Endothelial cell of umbilical vein (primary cell): ENCODE data around the gene TNS4. TPM values are rescaled to one million over a fixed set of nuclear protein-coding genes. Genes with fewer than 3 reads are reported as not detected.

ENCODE experiments used
- BruUV-seq: library from RNA; stranded (reverse); fragments of 400-500 nt; replicated peaks from 2 replicates; lab custom pipeline; 2021; lab: Mats Ljungman, UMichigan
- CTCF ChIA-PET: fragments of 300-600, 350-600 bp; sonication (Branson Sonifier 250); formaldehyde crosslinking; loops from one replicate; lab custom pipeline; 2021; ENCODE audit warnings: antibody characterized with exemption, inconsistent platforms; lab: Charles Lee
- POLR2A ChIA-PET: fragments of 300-600, 350-600 bp; sonication (Branson Sonifier 250); formaldehyde crosslinking; loops from one replicate; lab custom pipeline; 2021; ENCODE audit warnings: antibody characterized with exemption, inconsistent platforms; lab: Charles Lee
- DNase-seq: peaks from one replicate; pipeline ENCODE4 v3.0.0-alpha.2; 2011; ENCODE audit warnings: low read depth, low spot score
- FAIRE-seq: peaks from 2 replicates; lab custom pipeline; 2011; peaks lifted over from hg19 to GRCh38; lab: Jason Lieb, UNC
- H2AFZ ChIP-seq: 2 replicates; pipeline ENCODE4 v1.6.0; 2012; ENCODE audit warnings: low read depth, low read length, control low read depth, inconsistent platforms
- H3K27ac ChIP-seq: 2 replicates; pipeline ENCODE4 v1.5.1; 2011; ENCODE audit warnings: low read depth, mild to moderate bottlenecking, control low read depth, low read length, moderate library complexity; ENCODE audit not compliant: insufficient read depth
- H3K27me3 ChIP-seq, 2 experiments: 2 replicates each; pipeline versions ENCODE4 v1.6.0 to v1.6.1; 2011; ENCODE audit warnings: low read length in 2 of 2, mixed read lengths in 1 of 2; ENCODE audit not compliant: control insufficient read depth in 2 of 2, insufficient read depth in 2 of 2
- H3K36me3 ChIP-seq, 2 experiments: 2 replicates in 1 of 2; 3 replicates in 1 of 2; pipeline ENCODE4 v1.5.1; 2011; ENCODE audit warnings: low read length in 2 of 2, mild to moderate bottlenecking in 1 of 2, moderate library complexity in 1 of 2; ENCODE audit not compliant: control insufficient read depth in 2 of 2, insufficient read depth in 2 of 2; ENCODE audit errors: extremely low read depth in 1 of 2
- H3K4me1 ChIP-seq: 3 replicates; pipeline ENCODE4 v1.5.1; 2011; ENCODE audit warnings: mild to moderate bottlenecking, low read length; ENCODE audit not compliant: control insufficient read depth, insufficient read depth; ENCODE audit errors: extremely low read depth
- H3K4me2 ChIP-seq: 2 replicates; pipeline ENCODE4 v1.6.1; 2011; ENCODE audit warnings: low read length, control low read depth, mixed read lengths; ENCODE audit not compliant: insufficient read depth
- H3K4me3 ChIP-seq, 3 experiments: fragments of 200-600 bp in 1 of 3; sonication (generic), shearing (Covaris generic) in 1 of 3; replicated peaks in 1 of 3; 2 replicates each; pipeline ENCODE4 v1.5.1; 2011 to 2016; ENCODE audit warnings: control low read depth in 3 of 3, low read length in 3 of 3, mild to moderate bottlenecking in 2 of 3, inconsistent platforms in 1 of 3, low read depth in 1 of 3, moderate library complexity in 1 of 3; ENCODE audit not compliant: insufficient read depth in 1 of 3
- H3K79me2 ChIP-seq: 2 replicates; pipeline ENCODE4 v1.6.0; 2012; ENCODE audit warnings: low read length, inconsistent platforms; ENCODE audit not compliant: control insufficient read depth, insufficient read depth
- H3K9ac ChIP-seq: replicated peaks from 2 replicates; pipeline ENCODE3; 2011; ENCODE audit warnings: low read length, control low read depth; ENCODE audit not compliant: insufficient read depth; ENCODE audit errors: extremely low read depth
- H3K9me1 ChIP-seq: replicated peaks from 3 replicates; pipeline ENCODE4 v1.6.0; 2011; ENCODE audit warnings: mild to moderate bottlenecking, low read length; ENCODE audit not compliant: control insufficient read depth, insufficient read depth; ENCODE audit errors: extremely low read depth
- H3K9me3 ChIP-seq: replicated peaks from 2 replicates; pipeline ENCODE4 v1.5.1; 2012; ENCODE audit warnings: low read length, inconsistent platforms; ENCODE audit not compliant: control insufficient read depth, insufficient read depth
- H4K20me1 ChIP-seq: replicated peaks from 2 replicates; pipeline ENCODE3; 2011; ENCODE audit warnings: mild to moderate bottlenecking, low read length; ENCODE audit not compliant: control insufficient read depth, insufficient read depth; ENCODE audit errors: extremely low read depth
- CTCF ChIP-seq, 2 donors: IDR thresholded peaks; 1 replicate in 1 of 2; 2 replicates in 1 of 2; pipeline ENCODE4 v1.5.1; 2011; ENCODE audit warnings: low read length in 2 of 2, mild to moderate bottlenecking in 2 of 2, moderate library complexity in 2 of 2, control low read depth in 1 of 2, inconsistent platforms in 1 of 2, low read depth in 1 of 2; ENCODE audit not compliant: insufficient read depth in 1 of 2; ENCODE audit errors: extremely low read depth in 1 of 2
- EZH2 ChIP-seq: IDR thresholded peaks from 2 replicates; pipeline ENCODE4 v1.6.1; 2012; ENCODE audit warnings: borderline replicate concordance, low read depth, mild to moderate bottlenecking, moderate library complexity, low read length, inconsistent platforms; ENCODE audit not compliant: severe bottlenecking
- FOS ChIP-seq: IDR thresholded peaks from 2 replicates; pipeline ENCODE4 v1.6.1; 2011; ENCODE audit warnings: mild to moderate bottlenecking, low read length, moderate library complexity, borderline replicate concordance; ENCODE audit not compliant: insufficient read depth
- GATA2 ChIP-seq: IDR thresholded peaks from 2 replicates; pipeline ENCODE4 v1.7.0; 2011; ENCODE audit warnings: low read depth, mild to moderate bottlenecking, moderate library complexity, mixed read lengths, low read length; ENCODE audit not compliant: insufficient read length, insufficient read depth
- JUN ChIP-seq: IDR thresholded peaks from 2 replicates; pipeline ENCODE4 v1.6.1; 2011; ENCODE audit warnings: borderline replicate concordance, low read depth; ENCODE audit not compliant: insufficient read length, insufficient read depth
- MAX ChIP-seq: IDR thresholded peaks from 2 replicates; pipeline ENCODE4 v1.6.1; 2011; ENCODE audit not compliant: insufficient read depth, insufficient read length
- MYC ChIP-seq: IDR thresholded peaks from one replicate; pipeline ENCODE4 v1.6.1; 2011; ENCODE audit warnings: mild to moderate bottlenecking, low read depth, low read length
- POLR2A ChIP-seq: IDR thresholded peaks from 2 replicates; pipeline ENCODE4 v1.6.1; 2012; ENCODE audit warnings: low read depth, mild to moderate bottlenecking, control low read depth, low read length
- POLR2AphosphoS5 ChIP-seq: IDR thresholded peaks from 2 replicates; pipeline ENCODE4 v1.6.1; 2012; ENCODE audit warnings: low read depth, mild to moderate bottlenecking, control low read depth, low read length, moderate library complexity; ENCODE audit not compliant: insufficient read depth
- dilution Hi-C: fragments of 300-500 bp; cut with MboI; formaldehyde crosslinking; loops from one replicate; pipeline ENCODE4 v1.15.0; 2019; ENCODE audit warnings: low sequenced_read_pairs; ENCODE audit not compliant: extremely low pct_ligation_motif_present
- intact Hi-C: fragments of 100-400 bp; cut with micrococcal nuclease; formaldehyde crosslinking; loops from one replicate; pipeline ENCODE4 v1.10.0; 2022
- polyA plus RNA-seq, 4 experiments: library from polyadenylated mRNA; depleted of rRNA in 3 of 4; stranded (reverse) in 3 of 4; unstranded in 1 of 4; fragments of >200 nt; gene quantifications; 2 replicates each; pipeline versions ENCODE4 v1.2.1 to v1.2.3, GENCODE V29; 2011 to 2012; ENCODE audit warnings: missing spikeins in 1 of 4
- total RNA-seq: library from RNA; stranded (reverse); gene quantifications from 2 replicates; pipeline ENCODE4 v1.2.3, GENCODE V29; 2021

The TNS4 gene
- total and polyA plus RNA-seq, 2 donors (not counting 3 experiments of a cell fraction or from before 2014, with no cell fraction given) = not detected

GRCh38 chr17:40517286-40517662 is 15.9 kb upstream of the TNS4 start:
- Histone ChIP-seq H3K27ac (no peak overlapping the region), H3K27me3 (peaks cover 0 to 18% of the 10 kb centered on the region in 2 experiments), H3K4me2 (no peak overlapping the region), H3K4me3 (no peak overlapping the region), H3K9me3 (no peaks in the 10 kb centered on the region), H3K36me3 (no peaks in the 10 kb centered on the region), H3K79me2 (no peaks in the 10 kb centered on the region), H3K4me1 (peaks cover 7% of the 10 kb centered on the region), H4K20me1 (no peaks in the 10 kb centered on the region), H3K9ac (no peak overlapping the region), H2AFZ (no peak overlapping the region), H3K9me1 (no peaks in the 10 kb centered on the region)
- DNase-seq (no peak), FAIRE-seq (no peak)
- ChIA-PET POLR2A (no interaction called here), CTCF (interaction anchor here (2.4 kb wide), 1 partner anchor 15 kb away, joined by 19 read pairs; no protein-coding TSS in a partner anchor)
- dilution Hi-C loops = no loop called here
- BruUV-seq = no TSS peak
- intact Hi-C loops = no loop called here
- no peak for TF ChIP-seq POLR2A
- TF ChIP-seq MAX = no peak
- no peak for TF ChIP-seq JUN
- TF ChIP-seq CTCF (IDR thresholded peaks at IDR 0.05; ENCODE audit: extremely low read depth in 1 of 2, insufficient read depth in 1 of 2, low read depth in 1 of 2, low read length in 2 of 2) = no peak
- no peak for TF ChIP-seq POLR2AphosphoS5
- no peak for TF ChIP-seq MYC
- TF ChIP-seq FOS = no peak
- TF ChIP-seq EZH2 = no peak
- TF ChIP-seq GATA2 = no peak
